ENCODE data around the gene HACD2.
"Not testable (repeated sequence)": the region's sequence is repeated elsewhere in the genome, so short reads cannot be mapped to it uniquely, and the experiment has no call there.

The HACD2 gene

DNA sequence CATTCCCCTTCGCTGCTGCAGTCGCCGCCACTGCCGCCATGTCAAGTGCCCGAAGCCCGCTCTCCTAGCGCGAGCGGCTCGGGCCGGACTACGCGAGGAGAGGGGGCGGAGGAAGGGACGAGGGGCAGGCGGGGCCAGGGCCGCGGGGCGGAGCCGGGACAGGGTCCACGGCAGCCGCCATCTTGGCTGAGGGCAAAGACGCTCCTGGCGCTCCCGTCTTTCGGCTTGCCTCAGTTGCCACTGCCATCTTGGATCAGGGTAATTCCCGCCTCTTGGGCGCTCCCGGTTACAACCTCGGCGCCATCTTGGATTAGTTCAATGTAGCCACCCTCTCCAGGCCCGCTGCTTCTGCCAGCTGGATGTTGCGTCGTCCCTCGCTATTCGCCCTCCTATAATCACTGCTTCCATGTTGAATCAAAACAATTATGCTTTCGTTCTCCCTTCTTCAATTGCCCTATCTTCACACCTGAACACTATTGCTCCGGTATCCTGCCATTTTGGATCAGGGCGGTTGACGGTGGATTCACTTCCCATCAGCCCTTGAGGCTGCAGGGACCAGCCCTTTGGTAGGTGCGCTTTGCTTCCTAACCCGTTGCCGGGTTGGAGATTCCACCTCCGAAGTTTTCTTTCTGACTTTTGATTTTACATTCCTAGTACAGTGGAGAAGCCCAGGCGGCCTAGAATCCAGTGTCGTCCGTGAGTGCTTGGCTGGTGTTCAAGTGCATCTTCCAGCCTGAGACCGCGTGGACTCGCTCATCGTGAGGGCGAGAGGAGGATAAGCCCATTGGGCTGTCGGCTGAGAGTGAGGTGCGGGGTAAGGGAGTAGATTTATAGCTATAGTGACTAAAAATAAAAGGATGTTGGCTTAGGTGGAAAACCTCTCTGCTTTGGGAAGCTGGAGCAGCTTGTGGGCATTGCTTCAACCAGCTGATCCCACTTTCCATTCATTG, at the start of gene HACD2:
Gene HACD2, minus strand, starts transcription at position 66 of the 950 bp plus-strand sequence. Its CDS starts 26 bp downstream, at position 40.
- peak; percentile 98 for DNase-seq

- DNase-seq = no peak
These were observed 49.5 kb upstream of the HACD2 start for GRCh38 chr3:123634149-123635051.

GRCh38 chr3:123633530-123633929, 48.7 kb upstream of the HACD2 start:
- DNase-seq = no peak

DNA sequence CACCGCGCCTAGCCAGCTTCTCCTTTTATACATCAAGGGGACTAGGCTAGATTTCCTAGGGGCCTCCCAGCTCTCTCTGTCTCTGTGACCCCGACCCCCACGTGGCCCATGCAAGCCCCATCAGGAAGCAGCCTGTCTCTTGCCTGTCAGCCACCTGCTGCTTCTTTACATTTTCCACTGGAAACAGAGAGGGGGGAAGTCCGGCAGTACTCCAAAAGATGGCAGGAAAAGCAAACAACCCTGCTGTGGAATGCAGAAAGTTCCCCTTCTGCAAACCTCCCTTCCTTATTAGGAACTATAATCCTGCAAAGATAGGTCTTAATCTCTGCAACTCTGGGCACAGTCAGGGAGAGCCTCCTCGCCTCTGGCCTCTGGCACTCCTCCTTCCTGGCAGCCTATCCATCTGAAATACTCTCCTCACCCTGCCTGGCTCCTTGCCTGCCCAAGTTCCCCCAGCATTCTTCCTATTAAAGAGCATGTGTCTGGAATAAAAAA, 47.4 kb upstream of the HACD2 start:
- DNase-seq = peak; percentile 27

DNA sequence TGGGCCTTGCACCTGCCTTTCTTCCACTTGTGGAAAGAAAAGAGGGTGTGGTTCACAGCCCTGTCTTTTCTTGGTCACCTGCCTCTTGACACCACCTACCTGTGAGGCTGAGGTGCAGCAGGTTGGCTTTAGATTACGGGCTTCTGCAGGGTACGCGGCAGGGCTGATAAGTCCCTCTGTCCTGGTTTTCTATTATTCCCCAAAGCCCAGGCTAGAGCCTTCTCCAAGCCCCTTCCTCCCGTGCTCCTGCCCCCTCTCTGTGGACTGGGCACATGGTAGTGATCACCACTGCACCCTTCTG, 44.8 kb upstream of the HACD2 start:
- DNase-seq = no peak

DNA sequence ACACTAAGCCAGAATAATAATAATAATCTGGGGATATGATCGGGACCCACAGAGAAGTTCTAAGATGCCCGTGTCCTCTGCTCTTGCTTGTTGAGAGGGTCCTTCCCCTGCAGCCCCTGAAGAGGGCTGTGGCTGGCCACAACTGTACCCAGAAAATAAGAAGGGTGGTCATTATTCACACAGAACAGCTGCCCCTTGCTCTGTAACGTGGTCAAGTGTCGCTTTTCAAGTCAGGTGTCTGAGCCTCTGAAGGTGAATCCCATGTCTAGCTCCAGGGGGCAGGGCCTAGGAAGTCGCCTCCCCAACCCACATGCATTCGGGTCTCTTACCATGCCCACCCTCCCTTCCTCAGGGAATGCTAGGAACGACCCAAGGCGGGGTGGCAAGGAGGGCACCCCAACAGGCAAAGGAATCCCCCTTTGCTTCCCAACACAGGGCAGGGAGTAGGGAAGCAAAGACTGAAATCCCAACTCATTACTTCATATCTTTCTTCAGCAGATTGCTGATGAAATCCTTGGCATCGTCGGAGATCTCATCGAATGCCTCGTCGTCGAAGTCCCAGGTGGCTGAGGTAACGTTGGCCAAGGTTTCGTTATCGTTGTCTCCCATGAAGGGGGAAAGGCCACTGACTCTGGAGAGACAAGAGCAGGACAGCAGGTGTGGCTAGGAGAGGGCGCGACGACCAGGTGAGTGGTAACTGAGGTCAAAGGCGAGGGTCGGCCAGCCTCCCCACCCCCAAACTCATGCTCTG, 44.3 kb upstream of the HACD2 start:
- DNase-seq = no peak

DNA sequence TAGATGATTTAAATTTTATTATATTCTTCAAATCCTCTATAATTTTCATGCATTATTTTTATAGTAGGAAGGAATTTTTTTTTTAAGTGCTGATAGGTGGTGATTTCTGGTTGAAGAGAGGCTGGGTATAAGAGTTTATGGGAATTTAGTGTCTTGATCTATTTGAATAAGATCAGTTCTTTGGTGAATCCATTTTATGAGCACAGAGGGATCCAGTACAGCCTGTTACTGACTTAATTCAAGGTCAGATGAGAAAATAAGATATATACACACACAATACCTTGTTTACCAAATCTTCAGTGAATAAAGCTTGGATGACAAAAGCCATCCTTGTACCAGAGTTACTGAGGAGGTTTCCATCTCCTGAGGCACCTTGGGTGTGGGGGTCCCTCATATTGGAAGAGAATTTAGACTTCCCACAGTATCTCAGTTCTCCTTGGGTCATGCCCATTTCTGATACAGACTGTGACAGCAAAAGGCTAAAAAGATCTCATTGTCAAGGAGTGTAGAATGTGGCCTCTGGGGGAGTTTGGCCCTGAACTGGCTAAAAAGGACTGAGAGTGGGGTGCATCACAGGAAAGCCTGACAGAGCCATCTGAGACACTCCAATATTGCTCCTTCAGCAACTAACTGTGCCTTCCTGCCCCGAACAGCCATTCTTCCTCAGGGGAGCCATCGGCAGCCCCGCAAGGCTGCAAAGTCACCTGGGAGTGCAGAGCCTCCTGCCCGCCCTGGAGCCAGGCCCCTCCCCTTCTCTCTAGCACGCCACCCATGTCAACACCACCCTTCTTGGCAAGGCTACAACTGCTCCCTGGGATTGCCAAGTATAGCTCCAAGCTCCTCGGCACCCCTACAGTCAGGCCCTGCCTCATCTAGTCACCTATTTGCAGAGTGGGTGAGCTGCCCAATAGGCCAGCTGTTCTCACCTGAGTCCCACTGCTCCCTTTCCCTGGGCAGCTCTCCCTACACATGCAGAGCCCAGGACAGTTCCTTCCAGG, 43.1 kb upstream of the HACD2 start:
- DNase-seq = no peak

DNA sequence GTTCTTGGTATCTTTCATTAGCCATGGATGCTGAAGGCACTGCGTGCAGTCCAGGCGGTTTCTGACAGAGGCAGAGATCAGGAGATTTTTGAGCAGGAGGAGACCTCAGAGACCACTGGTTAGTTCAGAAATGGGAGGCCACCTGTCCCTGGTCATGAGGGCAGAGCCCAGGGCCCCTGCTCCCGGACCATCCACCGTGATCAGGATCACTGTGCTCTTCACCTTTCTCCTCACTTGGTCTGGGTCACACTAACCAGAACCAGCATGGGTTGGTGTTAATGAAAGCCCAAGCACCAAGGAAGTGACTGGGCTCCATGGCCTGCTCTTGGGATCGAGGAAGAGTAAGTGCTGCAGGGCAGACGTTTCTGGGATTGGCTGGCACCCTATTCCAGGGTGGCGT, 42.0 kb upstream of the HACD2 start:
- DNase-seq = no peak

GRCh38 chr3:123624302-123624701, 39.4 kb upstream of the HACD2 start:
- DNase-seq = no peak

GRCh38 chr3:123623346-123623880, 38.6 kb upstream of the HACD2 start:
- peak; percentile 28 for DNase-seq

DNA sequence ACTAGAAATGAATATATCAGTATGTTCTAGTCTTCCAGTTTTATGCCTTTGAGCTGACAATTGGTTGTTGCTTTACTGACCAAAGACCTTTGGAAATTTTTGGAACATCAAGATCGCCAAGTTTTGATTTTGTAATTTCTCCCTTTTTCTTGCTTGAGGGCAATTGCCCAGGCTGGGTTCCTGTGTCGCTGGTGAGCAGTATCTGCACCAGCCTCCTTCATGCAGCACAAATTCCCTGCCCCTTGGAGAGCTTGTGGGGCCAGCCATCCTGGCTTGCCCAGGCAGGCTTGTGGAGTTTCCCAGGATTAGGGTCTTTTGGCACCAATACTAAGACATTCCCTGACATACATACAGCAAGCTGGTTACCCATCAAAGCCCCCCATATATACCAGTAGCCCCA, 37.9 kb upstream of the HACD2 start:
- DNase-seq = no peak

DNA sequence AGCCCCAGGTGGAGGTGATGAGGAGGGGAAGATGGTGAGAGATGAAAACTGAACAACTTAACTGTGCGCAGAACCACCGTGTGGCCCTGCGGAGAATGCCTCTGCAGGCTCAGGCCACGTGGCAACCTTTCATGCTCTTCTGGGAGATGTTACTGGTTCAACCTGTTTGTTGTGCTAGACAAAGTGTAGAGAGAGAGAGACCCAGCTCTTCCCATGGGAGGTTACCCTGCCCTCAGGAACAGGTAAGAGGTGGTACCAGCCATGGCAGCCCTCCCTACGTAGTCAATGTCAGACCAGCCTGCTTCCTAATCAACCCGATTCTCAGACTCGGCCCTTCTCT, 37.0 kb upstream of the HACD2 start:
- DNase-seq = no peak

- DNase-seq = no peak
These were observed 36.5 kb upstream of the HACD2 start for GRCh38 chr3:123621186-123621849.

- no peak for DNase-seq
These were observed 35.5 kb upstream of the HACD2 start for GRCh38 chr3:123620343-123620742.

GRCh38 chr3:123618768-123619484, 34.1 kb upstream of the HACD2 start:
- DNase-seq = no peak

GRCh38 chr3:123618076-123618708, 33.3 kb upstream of the HACD2 start:
- DNase-seq = no peak

DNA sequence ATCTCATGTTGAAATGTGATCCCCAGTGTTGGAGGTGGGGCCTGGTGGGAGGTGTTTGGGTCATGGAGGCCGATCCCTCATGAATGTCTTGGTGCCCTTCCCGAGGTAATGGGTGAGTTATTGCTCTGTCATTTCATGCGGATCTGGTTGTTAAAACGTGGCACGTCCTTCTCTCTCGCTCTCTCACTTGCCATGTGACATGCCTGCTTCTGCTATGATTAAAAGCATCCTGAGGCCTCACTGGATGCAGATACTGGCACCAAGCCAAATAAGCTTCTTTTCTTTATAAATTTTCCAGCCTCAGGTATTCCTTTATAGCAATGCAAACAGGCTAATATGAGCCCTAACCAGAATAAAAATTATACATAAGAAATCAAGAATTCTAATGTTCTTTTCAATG, 31.7 kb upstream of the HACD2 start:
- no peak for DNase-seq

DNA sequence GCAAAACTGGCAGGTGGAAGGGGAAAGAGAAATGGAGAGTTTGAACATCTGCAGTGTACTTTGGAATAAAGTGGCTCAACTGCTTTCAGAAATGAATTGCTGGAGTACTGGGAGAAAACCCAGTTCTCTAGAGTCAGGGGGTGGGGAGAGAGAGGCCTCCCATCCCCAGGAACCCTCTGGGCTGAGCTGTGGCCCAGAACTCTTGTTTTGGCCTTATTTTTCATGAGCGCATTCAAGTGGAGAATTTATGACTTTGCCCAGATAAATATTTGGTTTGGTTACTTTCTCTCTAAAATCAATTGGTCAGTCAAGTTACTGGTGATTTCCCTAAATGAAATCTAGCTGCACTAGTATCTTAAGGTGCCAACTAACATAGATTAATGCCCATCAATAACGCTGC, 28.7 kb upstream of the HACD2 start:
- DNase-seq = no peak

DNA sequence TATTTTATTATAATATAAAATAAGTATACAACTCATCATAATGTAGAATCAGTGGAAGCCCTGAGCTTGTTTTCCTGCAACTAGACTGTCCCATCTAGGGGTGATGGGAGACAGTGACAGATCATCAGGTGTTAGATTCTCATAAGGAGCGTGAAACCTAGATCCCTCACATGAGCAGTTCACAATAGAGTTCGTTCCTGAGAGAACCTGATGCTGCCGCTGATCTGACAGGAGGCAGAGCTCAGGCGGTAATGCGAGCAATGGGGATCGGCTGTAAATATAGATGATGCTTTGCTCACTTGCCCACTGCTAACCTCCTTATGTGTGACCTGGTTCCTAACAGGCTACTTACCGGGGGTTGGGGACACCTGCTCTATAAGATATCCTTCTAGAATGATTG, 26.8 kb upstream of the HACD2 start:
- DNase-seq = not testable (repeated sequence)

DNA sequence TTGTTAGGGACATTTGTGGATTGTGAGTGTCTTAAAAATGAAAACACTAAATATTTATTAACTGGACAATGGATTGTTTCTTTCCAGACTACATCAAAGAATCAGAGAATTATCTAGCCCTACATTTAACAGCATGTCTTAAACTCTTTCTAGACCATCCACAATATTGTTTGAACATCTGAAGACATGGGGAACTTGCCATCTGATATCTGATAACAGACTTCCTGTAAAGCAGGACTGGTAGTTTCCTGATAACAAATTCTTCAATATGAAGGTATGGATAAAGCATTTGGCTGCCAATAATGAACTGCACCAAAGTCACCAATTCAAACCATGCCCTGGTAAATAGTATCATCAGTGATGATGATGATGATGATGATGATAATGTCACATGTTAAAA, 26.2 kb upstream of the HACD2 start:
- no peak for DNase-seq

Data from HCEC 1CT (cell line).